Stimulated activated CD8-positive, alpha-beta memory T cell treated with anti-CD3 and anti-CD28 coated beads, Interleukin-4, amount 100 ng/mL, for 4 hours (primary cell): ENCODE measurements around the gene AKAP8L.
"Not testable (repeated sequence)": the region's sequence is repeated elsewhere in the genome, so short reads cannot be mapped to it uniquely, and the experiment has no call there.

Experiments used
- DNase-seq, 2 donors: peaks; one replicate each; pipeline ENCODE4 v3.0.0-alpha.2; 2020; ENCODE audit warnings: low read depth in 2 of 2, low spot score in 1 of 2

The AKAP8L gene

DNA sequence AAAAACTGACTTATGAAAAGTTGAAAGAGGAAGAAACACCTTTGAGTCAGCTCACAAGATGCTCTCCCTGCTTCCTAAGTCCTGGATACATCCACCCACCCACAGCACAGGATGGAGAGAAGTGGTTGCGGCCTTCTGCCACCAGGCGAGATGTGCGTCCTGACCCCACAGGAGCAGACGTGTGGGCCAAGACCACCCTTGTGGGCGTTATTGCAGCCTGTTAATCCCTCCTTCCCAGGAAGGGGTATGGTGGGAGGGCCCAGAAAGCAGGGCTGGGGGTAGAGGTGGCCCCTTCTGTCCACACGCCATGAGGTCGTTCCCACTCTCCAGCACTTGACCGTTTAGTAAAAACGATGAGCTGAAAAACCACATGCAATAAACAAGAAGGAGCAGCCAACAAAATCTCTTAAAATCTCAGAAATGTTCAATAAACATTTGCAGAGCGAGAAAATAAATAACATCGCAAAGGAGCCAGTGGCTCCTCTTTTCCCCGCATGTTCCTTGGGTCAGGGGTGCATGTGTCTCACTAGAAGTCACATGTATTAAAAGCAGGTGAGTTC is 2.4 kb upstream of the AKAP8L start:
- no peak for DNase-seq

DNA sequence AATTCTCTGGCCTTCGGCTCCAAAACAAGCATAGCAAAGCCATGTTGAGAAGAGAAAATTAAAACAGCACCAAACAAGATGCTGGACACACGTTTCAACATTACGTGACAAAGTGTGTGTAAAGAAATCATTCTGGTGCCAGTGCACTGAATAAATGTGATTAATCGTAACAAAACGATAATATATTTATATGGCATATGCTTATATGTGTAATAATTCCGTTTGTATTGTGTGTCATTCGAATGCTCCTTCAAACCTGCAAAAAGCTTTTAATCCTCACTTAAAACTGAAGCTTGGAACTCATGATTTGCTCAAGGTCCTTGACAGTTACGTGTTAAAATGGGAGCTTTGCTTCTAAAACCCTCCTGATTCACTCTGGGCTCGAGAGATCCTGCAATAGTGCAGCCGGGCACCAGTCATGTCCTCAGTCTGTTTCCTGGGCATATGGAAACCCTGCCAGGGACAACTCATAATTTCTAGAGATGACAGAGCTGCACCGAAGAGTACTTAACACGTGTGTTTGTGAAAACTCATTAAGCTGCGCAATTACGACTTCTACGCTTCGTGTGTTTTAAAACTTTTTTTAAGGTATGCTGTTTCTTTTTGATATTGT is 731 bp upstream of the AKAP8L start:
- DNase-seq: no peak

DNA sequence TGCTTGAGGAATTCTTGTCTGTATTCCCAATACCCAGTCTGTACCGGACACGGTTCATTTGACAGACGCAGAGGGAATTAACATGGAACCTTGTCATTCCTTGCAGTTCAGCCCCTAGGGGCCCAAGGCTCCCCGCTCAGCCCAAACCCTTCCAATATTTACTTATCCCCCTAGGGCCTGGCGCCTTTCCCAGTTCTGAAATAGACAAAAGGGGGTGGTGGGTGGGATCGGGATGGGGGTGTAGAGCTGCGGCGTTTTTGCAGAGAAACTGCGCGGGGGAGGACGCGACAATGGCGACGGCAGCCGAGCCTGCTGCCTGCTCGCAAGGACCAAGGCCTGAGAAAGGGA is 583 bp downstream of the AKAP8L start:
- no peak for DNase-seq

DNA sequence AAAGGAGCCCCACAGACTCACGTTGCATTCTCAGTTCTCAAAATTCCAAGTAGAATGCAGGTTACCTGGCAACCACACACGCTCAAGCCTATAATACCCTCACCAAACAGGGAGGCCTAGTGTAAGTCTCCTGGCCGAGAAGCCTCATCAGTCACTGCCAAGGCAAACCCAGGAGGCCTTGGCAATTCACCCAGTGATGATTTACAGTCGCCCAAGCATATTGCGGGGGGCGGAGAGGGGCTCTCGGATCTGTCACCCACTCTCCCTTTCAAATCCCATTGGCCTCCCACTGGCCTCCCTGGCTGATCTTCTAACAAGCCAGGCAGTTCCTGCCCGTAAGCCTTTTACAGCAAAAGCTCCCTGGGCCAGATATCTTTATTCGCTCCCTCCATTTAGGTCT is 1.1 kb downstream of the AKAP8L start:
- DNase-seq: no peak

GRCh38 chr19:15412832-15413231 is 6.0 kb downstream of the AKAP8L start:
- no peak for DNase-seq

DNA sequence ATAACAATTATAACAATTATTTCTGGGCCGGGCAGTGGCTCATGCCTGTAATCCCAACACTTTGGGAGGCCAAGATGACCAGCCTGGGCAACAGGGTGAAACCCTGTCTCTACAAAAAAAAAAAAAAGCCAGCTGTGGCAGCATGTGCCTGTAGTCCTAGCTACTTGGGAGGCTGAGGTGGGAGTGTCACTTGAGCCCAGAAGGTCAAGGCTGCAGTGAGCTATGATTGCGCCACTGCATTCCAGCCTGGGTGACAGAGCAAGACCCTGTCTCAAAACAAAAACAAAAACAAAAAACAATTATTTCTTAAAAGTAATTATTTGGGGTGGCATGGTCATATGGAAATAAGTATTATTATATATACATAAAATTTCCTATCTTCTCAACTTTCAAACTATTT is 7.4 kb downstream of the AKAP8L start:
- DNase-seq: not testable (repeated sequence)

GRCh38 chr19:15404780-15405211 is 14.0 kb downstream of the AKAP8L start:
- DNase-seq: no peak

DNA sequence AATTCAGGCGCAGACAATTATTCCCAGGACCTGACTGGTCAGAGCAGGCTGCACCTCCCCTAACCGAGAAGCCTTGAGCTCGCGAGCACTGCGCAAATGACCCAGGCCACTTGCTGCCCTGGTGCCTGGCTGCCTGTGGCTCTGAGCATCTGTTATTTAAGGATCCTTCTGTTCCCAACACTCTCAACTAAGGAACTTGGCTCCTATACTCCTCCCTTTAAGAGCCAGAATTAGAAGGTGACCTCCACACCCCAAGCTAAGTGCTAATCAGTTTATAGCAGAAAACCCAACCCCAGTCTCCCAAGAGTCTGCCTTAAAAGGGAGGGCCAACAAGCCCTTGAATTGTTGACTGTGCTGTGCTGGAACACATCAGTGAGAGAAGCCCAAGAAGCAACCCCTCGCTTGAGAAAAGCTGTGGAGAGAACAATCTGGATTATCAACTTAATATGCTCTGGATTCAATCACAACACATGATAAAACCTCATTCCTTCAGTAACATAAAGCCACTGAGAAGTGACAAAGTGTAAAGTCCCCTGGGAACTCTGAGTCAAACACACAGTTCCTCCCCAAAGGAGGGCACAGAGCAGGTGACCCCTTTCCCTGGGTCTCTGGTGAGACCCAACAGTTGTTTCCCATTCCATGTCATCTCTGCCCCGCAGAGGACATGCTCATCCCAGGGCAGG is 14.6 kb downstream of the AKAP8L start:
- no peak for DNase-seq

GRCh38 chr19:15403151-15403531 is 15.6 kb downstream of the AKAP8L start:
- DNase-seq: no peak

- DNase-seq: no peak
Observed at GRCh38 chr19:15402411-15403150, 16.2 kb downstream of the AKAP8L start.

DNA sequence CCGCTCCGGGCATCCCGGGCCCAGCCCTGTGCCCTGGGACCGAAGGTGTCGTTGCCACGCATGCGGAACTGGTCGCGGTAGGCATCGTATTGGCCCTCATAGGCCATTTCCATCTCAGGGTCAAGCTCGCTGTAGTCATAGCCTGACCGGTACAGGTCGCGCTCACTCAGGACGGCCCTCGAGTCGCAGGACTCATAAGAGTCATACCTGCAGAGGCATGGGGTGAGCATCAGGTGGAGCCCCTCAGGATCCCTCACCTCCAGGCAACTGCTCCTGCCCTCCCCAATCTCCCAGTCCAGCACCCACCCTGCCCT is 17.4 kb downstream of the AKAP8L start:
- DNase-seq: no peak

DNA sequence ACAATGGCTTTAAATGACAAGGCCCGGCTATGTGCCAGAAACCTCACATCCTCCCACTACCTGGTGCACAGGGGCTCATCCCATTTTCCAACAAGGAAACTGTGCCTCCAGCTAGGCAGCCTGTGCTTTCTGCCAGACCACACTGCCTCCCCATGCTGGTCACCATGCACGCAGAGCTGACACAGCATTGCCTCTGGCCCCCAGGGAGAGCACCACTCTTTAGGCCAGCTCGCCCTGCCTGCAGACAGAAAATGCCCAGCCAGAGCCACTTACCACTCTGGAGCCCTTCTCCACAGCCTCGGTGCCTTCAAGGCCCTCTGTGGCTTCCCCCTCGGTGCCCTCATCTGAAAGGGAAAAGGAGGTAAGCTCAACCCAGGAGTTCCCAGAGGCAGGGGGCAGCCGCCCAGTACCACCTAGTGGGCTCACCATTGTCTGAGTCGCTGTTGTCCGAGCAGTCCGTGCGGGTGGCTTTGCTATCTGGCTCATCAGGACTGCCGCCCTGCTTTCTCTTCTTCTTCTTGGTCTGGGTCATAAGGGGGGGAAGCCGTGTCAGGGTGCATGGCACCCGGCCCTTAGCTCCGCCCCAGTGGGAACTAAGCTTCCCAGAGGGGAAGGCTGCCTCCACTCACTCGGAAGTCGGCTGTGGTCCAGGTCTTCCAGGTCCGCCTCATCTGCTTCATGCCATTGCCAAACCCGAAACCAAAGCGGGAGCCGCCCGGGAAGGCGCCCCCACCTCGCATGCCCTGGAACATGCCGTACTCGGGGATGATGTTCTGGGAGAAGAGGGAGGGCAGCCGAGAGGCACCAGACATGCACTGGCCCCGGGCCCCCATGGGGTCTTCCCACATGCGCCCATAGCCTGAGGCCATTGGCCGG is 18.0 kb downstream of the AKAP8L start:
- no peak for DNase-seq

- DNase-seq: no peak
Observed at GRCh38 chr19:15399635-15400034, 19.2 kb downstream of the AKAP8L start.

- no peak for DNase-seq
Observed at GRCh38 chr19:15399234-15399515, 19.6 kb downstream of the AKAP8L start.

DNA sequence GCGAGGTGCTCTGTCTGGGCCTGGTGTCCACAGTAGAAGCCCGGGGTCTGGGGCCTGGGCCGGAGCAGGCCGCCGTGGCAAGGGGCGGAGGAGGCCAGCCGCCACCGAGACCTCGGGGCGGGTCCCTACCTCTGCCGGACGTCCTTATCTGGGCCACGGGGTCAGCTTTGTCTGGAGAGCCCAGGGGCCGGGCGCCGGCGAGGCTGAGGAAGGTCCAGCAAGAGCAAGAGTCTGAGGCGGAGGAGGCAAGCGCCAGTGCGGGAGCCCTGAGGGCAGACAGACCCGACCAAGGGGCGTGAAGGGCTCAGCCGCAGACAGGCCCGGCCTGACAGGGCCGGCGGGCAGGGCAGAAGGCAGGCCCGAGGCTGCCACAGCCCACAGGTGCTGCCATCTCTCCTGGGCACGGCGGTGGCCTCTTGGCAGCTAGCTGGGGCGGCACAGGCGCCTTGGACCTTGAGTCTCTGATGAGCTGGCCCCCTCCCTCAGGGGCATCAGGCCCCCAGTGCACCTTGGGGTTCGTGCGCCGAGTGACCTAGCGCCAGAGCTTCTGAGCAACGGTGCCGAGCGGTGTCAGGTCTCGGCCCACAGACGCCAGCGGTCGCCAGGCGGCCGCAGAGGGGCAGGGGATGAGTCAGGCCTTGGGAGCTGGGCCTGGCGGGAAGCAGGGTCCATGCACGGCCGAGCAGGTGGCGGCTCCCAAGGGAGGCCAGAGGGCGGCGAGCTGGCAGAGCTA is 20.1 kb downstream of the AKAP8L start:
- DNase-seq: no peak

DNA sequence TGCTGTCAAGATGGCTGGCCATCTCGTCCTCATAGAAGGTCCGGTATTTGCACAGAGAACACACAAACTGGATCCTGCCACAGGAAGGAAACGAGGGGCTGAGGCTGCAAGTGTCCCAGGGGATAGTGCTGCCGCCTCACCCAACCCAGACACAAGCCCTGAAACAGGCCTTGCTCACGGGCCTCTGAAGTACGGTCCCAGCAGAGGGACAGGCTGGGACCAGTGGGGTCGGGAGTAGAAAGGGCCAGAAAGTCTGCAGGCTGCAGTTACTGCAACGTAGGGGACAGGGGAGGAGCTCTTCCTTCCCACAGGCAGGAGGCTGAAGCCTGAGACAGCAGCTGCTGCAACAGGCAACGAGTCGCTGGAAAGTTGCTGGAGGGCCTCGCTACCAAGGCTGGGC is 21.0 kb downstream of the AKAP8L start:
- no peak for DNase-seq

GRCh38 chr19:15397236-15397635 is 21.6 kb downstream of the AKAP8L start:
- no peak for DNase-seq

- DNase-seq: no peak
Observed at GRCh38 chr19:15396436-15396835, 22.4 kb downstream of the AKAP8L start.

DNA sequence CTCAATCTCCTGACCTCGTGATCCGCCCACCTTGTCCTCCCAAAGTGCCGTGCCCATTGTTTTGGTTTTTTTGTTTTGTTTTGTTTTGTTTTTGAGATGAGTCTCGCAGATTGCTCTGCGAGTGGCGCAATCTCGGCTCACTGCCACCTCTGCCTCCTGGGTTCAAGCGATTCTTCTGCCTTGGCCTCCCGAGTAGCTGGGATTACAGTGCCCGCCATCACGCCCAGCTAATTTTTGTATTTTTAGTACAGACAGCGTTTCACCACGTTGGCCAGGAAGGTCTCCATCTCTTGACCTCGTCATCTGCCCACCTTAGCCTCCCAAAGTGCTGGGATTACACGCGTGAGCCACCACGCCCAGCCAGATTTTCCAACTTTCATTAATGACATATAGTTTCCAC is 23.5 kb downstream of the AKAP8L start:
- DNase-seq: not testable (repeated sequence)

DNA sequence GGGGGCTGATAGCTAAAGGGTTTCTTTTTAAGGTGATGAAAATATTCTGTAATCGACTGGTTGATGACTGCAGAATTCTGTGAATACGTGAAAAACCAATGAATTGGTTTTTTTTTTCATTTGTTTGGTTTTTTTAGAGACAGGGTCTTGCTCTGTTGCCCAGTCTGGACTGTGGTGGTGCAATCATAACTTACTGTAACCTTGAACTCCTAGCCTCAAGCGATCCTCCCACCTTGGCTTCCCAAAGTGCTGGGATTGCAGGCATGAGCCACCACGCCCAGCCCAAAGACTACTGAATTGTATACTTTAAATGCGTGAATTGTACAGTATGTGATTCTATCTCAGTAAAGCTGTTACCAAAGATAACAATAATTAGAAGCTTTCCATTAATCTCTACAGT is 24.4 kb downstream of the AKAP8L start:
- no peak for DNase-seq

- no peak for DNase-seq
Observed at GRCh38 chr19:15393963-15394362, 24.8 kb downstream of the AKAP8L start.
